GM10266 (cell line): Measurements from ENCODE around the gene HHIPL1.
"Not testable (repeated sequence)": the region's sequence is repeated elsewhere in the genome, so short reads cannot be mapped to it uniquely, and the experiment has no call there.

ENCODE experiments used
- DNase-seq: peaks from one replicate; pipeline ENCODE4 v3.0.0; 2012; ENCODE audit errors: extremely low spot score
- TF ChIP-seq, protein P1 (sequence below): IDR thresholded peaks from 2 replicates; pipeline ENCODE4 v1.5.1; 2012; ENCODE audit warnings: mild to moderate bottlenecking, low read depth; ENCODE audit not compliant: control insufficient read depth, insufficient read depth; ENCODE audit errors: missing control alignments

HHIPL1 gene

DNA sequence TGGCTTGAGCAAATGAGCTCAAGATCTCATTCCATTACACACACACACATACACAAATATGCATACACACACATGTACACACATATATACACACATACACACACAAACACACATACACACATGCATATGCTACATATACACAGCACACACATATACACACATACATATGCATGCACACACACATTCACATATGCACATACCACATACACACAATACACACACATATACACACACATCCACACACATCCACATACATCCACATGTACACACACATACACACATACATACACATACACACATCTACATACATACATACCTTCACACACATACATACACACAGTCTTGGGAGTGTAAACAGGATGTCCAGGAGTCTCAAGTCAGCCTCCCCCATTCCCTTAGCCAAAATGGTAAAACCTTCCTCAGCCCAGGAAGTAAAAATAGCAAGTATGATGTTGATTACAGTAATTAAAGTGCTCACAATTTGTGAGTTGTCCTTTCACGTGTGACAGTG, 12.8 kb downstream of the HHIPL1 start:
- DNase-seq, result no peak
- TF ChIP-seq, protein P1, sequence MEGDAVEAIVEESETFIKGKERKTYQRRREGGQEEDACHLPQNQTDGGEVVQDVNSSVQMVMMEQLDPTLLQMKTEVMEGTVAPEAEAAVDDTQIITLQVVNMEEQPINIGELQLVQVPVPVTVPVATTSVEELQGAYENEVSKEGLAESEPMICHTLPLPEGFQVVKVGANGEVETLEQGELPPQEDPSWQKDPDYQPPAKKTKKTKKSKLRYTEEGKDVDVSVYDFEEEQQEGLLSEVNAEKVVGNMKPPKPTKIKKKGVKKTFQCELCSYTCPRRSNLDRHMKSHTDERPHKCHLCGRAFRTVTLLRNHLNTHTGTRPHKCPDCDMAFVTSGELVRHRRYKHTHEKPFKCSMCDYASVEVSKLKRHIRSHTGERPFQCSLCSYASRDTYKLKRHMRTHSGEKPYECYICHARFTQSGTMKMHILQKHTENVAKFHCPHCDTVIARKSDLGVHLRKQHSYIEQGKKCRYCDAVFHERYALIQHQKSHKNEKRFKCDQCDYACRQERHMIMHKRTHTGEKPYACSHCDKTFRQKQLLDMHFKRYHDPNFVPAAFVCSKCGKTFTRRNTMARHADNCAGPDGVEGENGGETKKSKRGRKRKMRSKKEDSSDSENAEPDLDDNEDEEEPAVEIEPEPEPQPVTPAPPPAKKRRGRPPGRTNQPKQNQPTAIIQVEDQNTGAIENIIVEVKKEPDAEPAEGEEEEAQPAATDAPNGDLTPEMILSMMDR, result no peak

DNA sequence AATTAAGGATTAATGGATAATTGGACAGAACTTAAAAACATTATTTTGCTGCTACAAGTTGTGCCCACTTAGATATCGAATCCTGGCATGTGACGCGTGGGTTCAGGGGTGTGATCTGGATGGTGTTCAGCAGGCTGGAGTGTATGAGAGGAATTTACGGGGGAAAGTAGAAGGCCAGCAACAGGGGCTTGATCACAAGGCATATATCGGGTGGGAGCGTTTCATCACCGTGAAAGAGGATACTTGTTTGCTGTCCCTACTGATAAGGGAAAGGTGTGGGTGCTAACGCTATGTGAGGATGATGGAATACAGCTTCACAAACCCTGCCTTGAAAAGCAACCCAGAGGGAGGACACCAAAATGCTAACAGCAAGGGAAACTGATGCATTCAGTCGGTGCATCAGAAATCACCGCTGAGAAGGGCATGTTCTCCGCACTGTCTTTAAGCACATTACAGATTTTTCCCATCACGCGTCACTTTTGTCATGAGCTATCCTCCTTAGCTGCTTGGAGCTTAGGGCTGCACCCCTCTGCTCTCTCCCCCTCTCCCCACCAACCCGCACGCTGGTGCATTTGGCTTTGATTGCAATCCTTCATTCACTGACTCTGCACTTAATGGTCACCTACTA, 13.4 kb downstream of the HHIPL1 start:
- TF ChIP-seq, protein P1, result no peak
- DNase-seq, result no peak

- TF ChIP-seq, protein P1, result no peak
- DNase-seq, result no peak
Observed at GRCh38 chr14:99659333-99659741, 14.4 kb downstream of the HHIPL1 start.

GRCh38 chr14:99660006-99660566, 15.2 kb downstream of the HHIPL1 start:
- DNase-seq, result no peak
- TF ChIP-seq, protein P1, result no peak

DNA sequence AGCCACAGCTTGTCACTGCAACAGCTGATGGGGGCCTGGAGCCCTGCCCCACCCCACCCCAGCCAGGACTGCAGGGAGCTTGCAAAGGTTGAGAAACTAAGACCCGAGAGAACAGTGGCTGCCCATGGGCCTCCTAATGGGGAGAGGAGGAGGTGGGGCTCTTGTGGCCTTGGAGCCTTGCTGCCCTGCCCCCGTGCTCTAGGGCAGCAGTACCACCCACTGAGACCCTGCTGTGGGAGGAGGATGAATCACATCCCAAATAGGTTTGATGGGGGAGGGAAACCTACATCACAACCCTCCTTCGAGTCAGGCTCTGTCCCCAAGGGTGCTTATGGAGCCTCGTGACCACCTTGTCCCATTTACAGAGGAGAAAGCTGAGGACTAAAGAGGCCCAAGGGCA, 15.9 kb downstream of the HHIPL1 start:
- TF ChIP-seq, protein P1, result no peak
- no peak for DNase-seq

GRCh38 chr14:99661206-99661605, 16.3 kb downstream of the HHIPL1 start:
- not testable (repeated sequence) for DNase-seq

GRCh38 chr14:99662846-99663245, 17.9 kb downstream of the HHIPL1 start:
- TF ChIP-seq, protein P1, result no peak
- no peak for DNase-seq
